NCI-H2227 (cell line): ENCODE measurements around the gene CCDC187.

Experiments used
- DNase-seq: peaks from one replicate; lab custom pipeline; 2025; ENCODE audit not compliant: unreplicated experiment; lab: John Stamatoyannopoulos, UW

CCDC187 gene

GRCh38 chr9:136286359-136286986 is 17.4 kb downstream of the CCDC187 start:
- no peak for DNase-seq

DNA sequence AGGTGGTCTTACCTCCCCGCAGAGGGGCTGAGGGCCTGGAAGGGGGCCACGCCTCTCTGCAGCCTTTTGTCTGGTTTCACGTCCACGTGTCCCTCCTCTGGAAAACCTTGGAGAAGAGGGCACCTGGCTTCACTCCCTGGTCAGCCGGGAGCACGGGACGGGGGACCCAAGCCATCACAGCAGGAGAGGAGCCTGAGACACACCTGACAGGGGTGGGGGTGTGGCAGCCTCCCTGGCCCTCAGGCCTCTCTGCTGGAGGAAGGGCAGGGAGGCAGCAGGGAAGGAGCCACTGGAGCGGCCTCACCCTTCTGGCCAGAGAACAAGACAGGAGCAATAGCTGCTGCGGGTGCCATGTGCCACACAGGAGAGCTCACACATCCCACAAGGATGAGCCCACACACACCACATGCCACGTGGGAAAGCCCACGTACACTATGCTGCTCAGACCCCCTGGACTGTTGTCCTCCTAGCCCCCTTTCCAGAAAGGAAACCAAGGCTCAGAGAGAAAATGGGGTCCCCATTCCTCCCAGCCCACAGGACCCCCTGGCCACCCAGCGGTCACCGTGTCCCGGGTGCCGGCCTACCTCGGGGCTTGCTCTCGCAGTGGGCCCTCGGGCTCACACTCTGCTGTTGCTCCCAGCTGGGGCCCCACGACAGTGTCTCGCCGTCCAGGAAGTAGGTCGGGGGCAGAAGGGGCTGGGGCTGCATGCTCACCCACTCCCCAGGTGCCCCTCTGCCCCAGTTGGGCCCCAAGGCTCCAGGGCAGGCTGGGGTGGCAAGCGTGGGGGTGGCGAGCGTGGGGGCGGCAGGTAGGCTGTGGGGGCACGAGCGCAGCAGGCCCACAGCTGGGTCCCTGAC is 18.2 kb downstream of the CCDC187 start:
- DNase-seq, result no peak

DNA sequence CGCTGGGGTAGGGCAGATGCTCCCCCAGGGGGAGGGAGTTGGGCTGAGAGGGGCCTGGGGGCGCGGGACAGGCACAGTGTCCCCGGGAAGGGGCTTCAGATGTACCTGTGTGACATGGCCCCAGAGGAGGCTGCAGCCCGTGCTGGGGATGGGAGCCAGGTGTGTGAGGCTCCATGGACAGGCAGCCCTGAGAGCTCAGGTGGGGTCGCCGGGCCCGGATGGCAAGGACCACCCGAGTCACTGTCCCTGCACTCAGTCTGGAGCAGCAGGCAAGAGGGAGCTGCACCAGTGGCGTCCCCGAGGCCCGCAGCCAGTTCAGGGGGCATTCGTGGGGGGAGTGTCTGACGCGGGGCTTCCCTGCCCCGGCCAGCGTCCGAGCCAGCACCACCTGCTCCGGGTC is 18.9 kb downstream of the CCDC187 start:
- no peak for DNase-seq

- DNase-seq, result no peak
Observed at GRCh38 chr9:136284311-136284710, 19.6 kb downstream of the CCDC187 start.

- DNase-seq, result peak; percentile 74
Observed at GRCh38 chr9:136283291-136284235, 20.3 kb downstream of the CCDC187 start.

- no peak for DNase-seq
Observed at GRCh38 chr9:136282272-136282861, 21.5 kb downstream of the CCDC187 start.

DNA sequence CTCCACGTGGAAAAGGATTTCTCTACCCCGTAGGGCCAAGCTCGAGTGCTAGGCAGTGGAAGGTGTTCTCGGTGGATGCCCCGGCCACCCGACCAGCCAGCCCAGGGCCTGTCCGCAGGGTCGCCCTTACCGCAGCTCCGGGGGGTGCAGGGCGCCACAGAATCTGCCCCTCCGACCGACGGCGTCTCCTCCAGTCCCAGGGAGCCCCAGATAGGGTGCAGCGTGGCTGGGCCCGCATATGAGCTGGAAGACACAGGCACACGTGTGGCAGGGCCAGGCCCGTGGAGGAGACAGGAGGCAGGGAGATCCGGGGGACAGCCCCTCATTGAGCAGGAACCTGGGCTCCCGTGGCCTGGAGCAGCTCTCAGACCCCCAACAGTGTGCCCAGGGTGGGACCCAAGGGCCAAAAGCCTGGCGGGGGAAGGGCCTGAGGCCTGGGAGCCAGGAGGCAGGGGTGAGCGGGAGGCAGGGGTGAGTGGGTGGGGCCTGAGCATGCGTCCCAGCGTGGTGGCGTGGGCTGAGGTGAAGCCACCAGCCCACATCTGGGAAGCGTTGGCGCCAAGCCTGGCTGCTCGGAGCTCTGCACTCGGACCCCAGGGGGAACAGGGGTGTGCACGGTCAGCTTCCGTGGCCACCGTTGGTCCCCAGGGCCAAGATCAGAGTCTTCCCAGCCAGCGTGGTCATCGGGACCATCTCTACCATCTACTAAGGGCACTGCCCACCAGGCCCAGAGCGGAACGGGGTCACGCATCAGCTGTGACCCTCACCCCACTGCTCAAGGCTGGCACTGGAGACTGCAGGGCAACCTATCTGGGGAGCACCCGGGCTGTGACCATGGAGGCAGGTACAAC is 22.2 kb downstream of the CCDC187 start:
- no peak for DNase-seq

GRCh38 chr9:136280535-136281315 is 23.2 kb downstream of the CCDC187 start:
- no peak for DNase-seq

- no peak for DNase-seq
Observed at GRCh38 chr9:136279471-136279870, 24.4 kb downstream of the CCDC187 start.

DNA sequence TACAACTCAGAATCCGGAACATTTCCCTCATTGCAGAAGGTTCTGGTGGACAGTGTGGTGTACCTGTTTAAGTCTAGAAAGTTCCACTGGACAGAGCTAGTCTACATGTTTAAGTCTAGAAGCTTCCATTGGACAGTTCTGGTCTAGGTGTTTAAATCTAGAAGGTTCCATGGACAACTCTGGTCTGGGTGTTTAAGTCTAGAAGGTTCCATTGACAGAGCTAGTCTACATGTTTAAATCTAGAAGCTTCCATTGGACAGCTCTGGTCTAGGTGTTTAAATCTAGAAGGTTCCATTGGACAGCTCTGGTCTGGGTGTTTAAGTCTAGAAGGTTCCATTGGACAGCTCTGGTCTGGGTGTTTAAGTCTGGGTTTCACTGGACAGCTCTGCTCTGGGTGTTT is 25.0 kb downstream of the CCDC187 start:
- DNase-seq, result no peak

DNA sequence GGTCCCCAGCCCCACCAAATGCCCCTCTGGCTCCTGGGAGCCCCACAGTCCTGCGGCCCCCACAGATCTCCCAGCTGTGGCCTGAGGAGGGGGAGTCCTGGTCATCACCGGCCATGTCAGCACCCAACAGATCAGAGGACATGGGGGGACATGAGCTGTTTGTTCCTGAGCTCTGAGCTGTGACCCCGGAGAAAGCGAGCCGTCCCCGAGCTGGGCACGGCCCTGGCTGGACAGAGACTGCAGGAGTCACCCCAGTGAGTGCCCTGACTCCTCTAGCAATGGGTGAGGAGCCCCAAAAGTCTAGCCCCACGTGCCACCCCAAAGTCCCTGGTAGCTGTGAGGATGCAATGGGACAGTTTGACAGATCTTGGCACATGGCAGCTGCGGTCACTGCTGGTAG is 25.7 kb downstream of the CCDC187 start:
- no peak for DNase-seq

DNA sequence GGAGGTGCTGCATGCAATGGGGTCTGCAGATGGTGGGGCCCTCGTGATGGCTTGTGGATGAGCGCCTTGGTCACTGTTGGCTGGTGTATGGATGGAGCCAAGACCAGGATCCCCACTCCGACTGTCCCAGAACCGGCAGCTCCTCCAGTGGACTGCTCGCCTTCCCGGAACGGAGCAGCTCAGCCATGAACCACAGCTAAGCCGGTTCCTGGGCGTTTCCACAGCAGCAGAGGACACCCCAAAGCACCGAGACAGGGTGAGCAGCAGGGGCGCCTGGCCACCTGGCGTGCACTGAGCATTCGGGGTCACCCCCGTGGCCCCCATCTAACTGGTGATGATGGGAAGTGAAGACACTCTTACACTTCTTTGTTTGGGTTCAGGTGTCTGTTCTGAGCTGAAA is 26.1 kb downstream of the CCDC187 start:
- no peak for DNase-seq

DNA sequence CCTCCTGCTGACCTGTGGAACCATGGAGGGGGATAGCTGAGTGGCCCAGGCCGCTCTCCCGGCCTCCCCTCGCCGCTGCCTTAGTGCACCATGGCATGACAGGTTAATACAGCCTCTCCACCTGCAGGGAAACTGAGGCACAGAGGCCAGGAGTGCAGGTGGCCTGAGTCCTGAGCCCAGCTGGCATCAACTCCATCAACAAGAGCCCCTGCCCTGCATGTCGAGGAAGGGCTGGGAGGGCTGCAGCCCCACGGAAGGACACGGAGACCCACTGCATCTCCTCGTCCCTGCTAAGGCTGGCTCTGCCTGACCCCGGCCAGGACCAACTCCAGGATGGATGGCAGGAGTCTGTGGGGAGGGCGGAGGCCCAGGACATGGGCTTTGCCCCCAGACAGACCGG is 27.2 kb downstream of the CCDC187 start:
- DNase-seq, result no peak

GRCh38 chr9:136275655-136276429 is 28.1 kb downstream of the CCDC187 start:
- no peak for DNase-seq

DNA sequence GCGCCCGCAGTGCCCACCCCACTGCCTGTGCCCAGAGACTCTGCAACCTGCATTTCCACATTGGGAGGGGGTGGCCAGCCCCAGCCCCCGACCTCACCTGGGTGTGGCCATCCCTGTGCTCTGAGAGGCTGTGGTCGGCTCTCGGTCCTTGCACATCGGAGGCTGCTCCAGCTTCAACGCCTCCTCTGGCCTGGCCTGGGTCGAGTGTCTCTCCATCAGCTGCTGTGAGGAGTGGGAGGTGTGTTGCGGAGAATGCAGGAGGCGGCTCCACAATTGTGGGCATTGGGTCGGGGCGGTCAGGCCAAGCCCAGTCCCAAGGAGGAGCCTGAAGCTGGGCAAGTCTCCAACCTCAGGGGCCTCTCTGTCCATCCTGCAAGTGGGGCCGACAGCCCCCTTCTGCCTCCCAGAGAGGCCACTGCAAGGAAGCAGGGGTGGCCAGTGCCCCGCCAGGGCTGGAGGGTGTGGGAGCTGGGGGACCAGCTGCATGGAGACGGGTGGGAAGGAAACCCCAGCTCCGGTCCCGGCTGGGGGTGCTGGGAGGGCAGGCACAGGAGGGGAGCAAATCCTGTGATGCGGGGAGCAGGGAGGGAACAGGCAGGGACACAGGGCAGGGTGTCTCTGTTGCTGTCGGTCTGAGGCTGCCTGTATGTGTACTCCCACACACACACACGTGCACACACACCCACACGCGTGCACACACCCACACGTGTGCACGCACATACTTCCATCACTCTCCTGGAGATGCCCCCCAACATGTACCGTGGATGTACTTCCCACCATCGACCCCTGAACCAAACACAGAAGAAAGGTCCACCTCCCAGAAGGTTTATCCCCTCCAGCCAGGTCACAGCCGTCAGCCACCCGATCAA is 28.9 kb downstream of the CCDC187 start:
- no peak for DNase-seq

- DNase-seq, result no peak
Observed at GRCh38 chr9:136273921-136274785, 29.7 kb downstream of the CCDC187 start.
